Neural progenitor cell (in vitro differentiated cells): Measurements from ENCODE around the gene PPL. TPM values are rescaled to one million over a fixed set of nuclear protein-coding genes. Genes with fewer than 3 reads are reported as not detected.
A peak's percentile ranks its signal among the peaks of the same experiment; 100 is the strongest.

ENCODE experiments used
- DNase-seq: peaks from one replicate; pipeline ENCODE4 v3.0.0-alpha.2; 2016; ENCODE audit warnings: low spot score
- H2AFZ ChIP-seq: fragments of 200-600 bp; sonication (generic); replicated peaks from 2 replicates; pipeline ENCODE4 v1.6.1; 2016; ENCODE audit warnings: antibody characterized with exemption
- H3F3A ChIP-seq: fragments of 200-600 bp; sonication (generic); 2 replicates; pipeline ENCODE4 v1.6.1; 2016; ENCODE audit warnings: antibody characterized with exemption, low read depth
- H3K27ac ChIP-seq: fragments of 200-600 bp; sonication (generic); 2 replicates; pipeline ENCODE4 v1.5.1; 2016; ENCODE audit warnings: mild to moderate bottlenecking
- H3K27me3 ChIP-seq: fragments of 200-600 bp; sonication (generic); 2 replicates; pipeline ENCODE4 v1.6.1; 2016; ENCODE audit warnings: mild to moderate bottlenecking, moderate library complexity
- H3K36me3 ChIP-seq: fragments of 200-600 bp; sonication (generic); 2 replicates; pipeline ENCODE4 v1.5.1; 2016
- H3K4me1 ChIP-seq: fragments of 200-600 bp; sonication (generic); 2 replicates; pipeline ENCODE4 v1.6.1; 2016; ENCODE audit warnings: mixed run types
- H3K4me2 ChIP-seq: fragments of 200-600 bp; sonication (generic); 2 replicates; pipeline ENCODE4 v1.6.1; 2016
- H3K4me3 ChIP-seq: fragments of 200-600 bp; sonication (generic); 2 replicates; pipeline ENCODE4 v1.5.1; 2016
- H3K79me2 ChIP-seq: fragments of 200-600 bp; sonication (generic); 2 replicates; pipeline ENCODE4 v1.6.1; 2016; ENCODE audit warnings: low read depth
- H3K9ac ChIP-seq: fragments of 200-600 bp; sonication (generic); 2 replicates; pipeline ENCODE4 v1.6.1; 2016
- H3K9me3 ChIP-seq: fragments of 200-600 bp; sonication (generic); 2 replicates; pipeline ENCODE4 v1.5.1; 2016; ENCODE audit warnings: low read depth
- H4K20me1 ChIP-seq: fragments of 200-600 bp; sonication (generic); 2 replicates; pipeline ENCODE4 v1.6.1; 2016; ENCODE audit warnings: low read depth
- H3K27ac Mint-ChIP-seq: 3 replicates; pipeline ENCODE4 v1.8.0; 2021; ENCODE audit warnings: mixed read lengths
- H3K27me3 Mint-ChIP-seq: 2 replicates; pipeline ENCODE4 v1.8.0; 2022; ENCODE audit warnings: low read depth, mild to moderate bottlenecking, inconsistent platforms, moderate library complexity, mixed read lengths; ENCODE audit not compliant: insufficient read depth
- H3K36me3 Mint-ChIP-seq: 3 replicates; pipeline ENCODE4 v1.8.0; 2021; ENCODE audit warnings: mixed read lengths
- H3K4me1 Mint-ChIP-seq: 3 replicates; pipeline ENCODE4 v1.8.0; 2021; ENCODE audit warnings: mixed read lengths
- H3K4me3 Mint-ChIP-seq: 3 replicates; pipeline ENCODE4 v1.8.0; 2021; ENCODE audit warnings: mild to moderate bottlenecking, moderate library complexity, mixed read lengths
- H3K9me3 Mint-ChIP-seq: 3 replicates; pipeline ENCODE4 v1.8.0; 2020; ENCODE audit warnings: mixed read lengths
- EZH2 ChIP-seq: fragments of 200-600 bp; sonication (generic); IDR thresholded peaks from 2 replicates; pipeline ENCODE4 v1.6.1; 2017; ENCODE audit warnings: antibody characterized with exemption, mild to moderate bottlenecking, moderate library complexity
- EZH2phosphoT487 ChIP-seq: fragments of 200-600 bp; sonication (generic); IDR thresholded peaks from 2 replicates; pipeline ENCODE4 v1.6.1; 2017; ENCODE audit warnings: antibody characterized with exemption
- total RNA-seq: library from RNA; depleted of rRNA; stranded (reverse); fragments of >200 nt; gene quantifications from 2 replicates; pipeline ENCODE4 v1.2.3, GENCODE V29; 2015; ENCODE audit warnings: low replicate concordance
- TF ChIP-seq, protein P1 (sequence below): fragments of 200-600 bp; sonication (generic); IDR thresholded peaks from 2 replicates; pipeline ENCODE4 v1.5.1; 2017; ENCODE audit warnings: antibody characterized with exemption, mild to moderate bottlenecking

The PPL gene
- total RNA-seq, 1 donor from 2014 or later: 1.0 TPM

DNA sequence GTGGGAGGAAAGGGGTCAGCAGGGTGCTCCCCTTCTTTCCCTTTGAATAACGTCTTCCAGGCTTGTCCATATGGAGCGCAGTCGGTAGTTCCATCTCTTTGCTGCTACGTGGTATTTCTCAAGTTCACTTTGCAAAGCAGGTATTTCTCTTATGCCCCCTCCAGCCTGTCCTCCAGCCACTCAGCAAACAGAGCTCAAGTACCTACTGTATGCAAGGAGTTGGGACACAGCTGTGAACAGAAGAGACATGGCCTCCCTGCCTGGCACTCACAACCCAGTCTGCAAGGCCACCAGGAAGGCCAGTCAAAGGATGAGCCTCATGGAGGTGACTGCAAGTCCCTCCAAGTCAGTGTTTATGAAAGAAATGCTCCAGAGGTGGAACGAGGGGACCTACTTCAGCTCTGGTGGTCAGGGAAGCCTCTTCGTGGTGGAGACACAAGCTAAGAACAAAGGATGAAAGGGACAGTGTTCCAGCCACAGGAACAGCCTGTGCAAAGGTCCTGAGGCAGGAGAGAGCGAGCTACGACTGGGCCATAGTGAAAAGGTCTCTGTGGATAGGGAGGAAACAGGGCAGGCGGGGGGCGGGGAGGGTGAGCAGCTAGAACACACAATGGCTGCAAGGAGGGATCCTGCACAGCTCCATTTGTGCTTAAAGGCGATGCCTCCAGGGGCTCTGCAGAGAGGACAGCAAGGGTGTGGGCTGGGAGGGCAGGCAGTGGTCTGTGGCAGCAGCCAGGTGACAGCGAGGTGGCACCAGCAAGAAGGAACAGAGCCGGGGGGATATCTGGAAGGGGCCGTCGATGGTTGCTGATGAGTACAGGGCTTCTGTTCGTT, 32.6 kb downstream of the PPL start:
- Mint-ChIP-seq H3K4me1 (no peaks in the 10 kb centered on the region), H3K9me3 (no peaks in the 10 kb centered on the region), H3K27ac (no peak overlapping the region), H3K4me3 (peak overlapping the region; percentile 19), H3K27me3 (peaks cover 3% of the 10 kb centered on the region), H3K36me3 (no peaks in the 10 kb centered on the region)
- DNase-seq: no peak
- Histone ChIP-seq H2AFZ (no peak overlapping the region), H3K9me3 (no peaks in the 10 kb centered on the region), H3K36me3 (no peaks in the 10 kb centered on the region), H3K4me1 (no peaks in the 10 kb centered on the region), H3K27ac (no peak overlapping the region), H3K9ac (no peak overlapping the region), H3K79me2 (no peaks in the 10 kb centered on the region), H3K4me2 (no peak overlapping the region), H3F3A (no peaks in the 10 kb centered on the region), H3K4me3 (no peak overlapping the region), H3K27me3 (no peaks in the 10 kb centered on the region), H4K20me1 (no peaks in the 10 kb centered on the region)
- TF ChIP-seq EZH2phosphoT487: no peak
- TF ChIP-seq EZH2: no peak
- TF ChIP-seq, protein P1, sequence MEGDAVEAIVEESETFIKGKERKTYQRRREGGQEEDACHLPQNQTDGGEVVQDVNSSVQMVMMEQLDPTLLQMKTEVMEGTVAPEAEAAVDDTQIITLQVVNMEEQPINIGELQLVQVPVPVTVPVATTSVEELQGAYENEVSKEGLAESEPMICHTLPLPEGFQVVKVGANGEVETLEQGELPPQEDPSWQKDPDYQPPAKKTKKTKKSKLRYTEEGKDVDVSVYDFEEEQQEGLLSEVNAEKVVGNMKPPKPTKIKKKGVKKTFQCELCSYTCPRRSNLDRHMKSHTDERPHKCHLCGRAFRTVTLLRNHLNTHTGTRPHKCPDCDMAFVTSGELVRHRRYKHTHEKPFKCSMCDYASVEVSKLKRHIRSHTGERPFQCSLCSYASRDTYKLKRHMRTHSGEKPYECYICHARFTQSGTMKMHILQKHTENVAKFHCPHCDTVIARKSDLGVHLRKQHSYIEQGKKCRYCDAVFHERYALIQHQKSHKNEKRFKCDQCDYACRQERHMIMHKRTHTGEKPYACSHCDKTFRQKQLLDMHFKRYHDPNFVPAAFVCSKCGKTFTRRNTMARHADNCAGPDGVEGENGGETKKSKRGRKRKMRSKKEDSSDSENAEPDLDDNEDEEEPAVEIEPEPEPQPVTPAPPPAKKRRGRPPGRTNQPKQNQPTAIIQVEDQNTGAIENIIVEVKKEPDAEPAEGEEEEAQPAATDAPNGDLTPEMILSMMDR: no peak

GRCh38 chr16:4902038-4902437, 34.9 kb downstream of the PPL start:
- H3K36me3 ChIP-seq: no peaks in the 10 kb centered on the region
- H3K4me1 ChIP-seq: no peaks in the 10 kb centered on the region
- TF ChIP-seq EZH2: no peak
- no peaks in the 10 kb centered on the region for H3K9me3 ChIP-seq
- Mint-ChIP-seq H3K27me3 (peaks cover 3% of the 10 kb centered on the region), H3K9me3 (peaks cover 2% of the 10 kb centered on the region), H3K4me1 (no peaks in the 10 kb centered on the region), H3K36me3 (no peaks in the 10 kb centered on the region), H3K27ac (no peak overlapping the region), H3K4me3 (no peak overlapping the region)
- no peak overlapping the region for H3K4me2 ChIP-seq
- H3K27ac ChIP-seq: no peak overlapping the region
- H4K20me1 ChIP-seq: no peaks in the 10 kb centered on the region
- no peak overlapping the region for H3K9ac ChIP-seq
- H2AFZ ChIP-seq: no peak overlapping the region
- no peaks in the 10 kb centered on the region for H3F3A ChIP-seq
- H3K27me3 ChIP-seq: no peaks in the 10 kb centered on the region
- DNase-seq: no peak
- no peaks in the 10 kb centered on the region for H3K79me2 ChIP-seq
- H3K4me3 ChIP-seq: no peak overlapping the region

GRCh38 chr16:4900750-4901149, 36.2 kb downstream of the PPL start:
- H3K4me2 ChIP-seq: no peak overlapping the region
- H3K27ac ChIP-seq: no peak overlapping the region
- no peak overlapping the region for H3K9ac ChIP-seq
- no peaks in the 10 kb centered on the region for H3K4me1 Mint-ChIP-seq
- H3K79me2 ChIP-seq: no peaks in the 10 kb centered on the region
- H3K4me3 Mint-ChIP-seq: no peak overlapping the region
- H4K20me1 ChIP-seq: no peaks in the 10 kb centered on the region
- no peak overlapping the region for H2AFZ ChIP-seq
- H3K4me3 ChIP-seq: no peak overlapping the region
- no peaks in the 10 kb centered on the region for H3K9me3 ChIP-seq
- no peak overlapping the region for H3K27ac Mint-ChIP-seq
- no peaks in the 10 kb centered on the region for H3K4me1 ChIP-seq
- DNase-seq: no peak
- TF ChIP-seq, protein P1: no peak
- TF ChIP-seq EZH2phosphoT487 (no peak), EZH2 (no peak)
- no peaks in the 10 kb centered on the region for H3K36me3 Mint-ChIP-seq
- no peaks in the 10 kb centered on the region for H3F3A ChIP-seq
- H3K27me3 ChIP-seq: no peaks in the 10 kb centered on the region
- H3K27me3 Mint-ChIP-seq: peaks cover 3% of the 10 kb centered on the region
- H3K9me3 Mint-ChIP-seq: peaks cover 2% of the 10 kb centered on the region
- H3K36me3 ChIP-seq: no peaks in the 10 kb centered on the region

GRCh38 chr16:4900036-4900435, 36.9 kb downstream of the PPL start:
- Mint-ChIP-seq H3K4me3 (no peak overlapping the region), H3K9me3 (peaks cover 2% of the 10 kb centered on the region), H3K27me3 (peaks cover 3% of the 10 kb centered on the region), H3K4me1 (no peaks in the 10 kb centered on the region), H3K36me3 (no peaks in the 10 kb centered on the region), H3K27ac (no peak overlapping the region)
- Histone ChIP-seq H3K9ac (no peak overlapping the region), H3K79me2 (no peaks in the 10 kb centered on the region), H3K4me2 (no peak overlapping the region), H3K9me3 (no peaks in the 10 kb centered on the region), H3K36me3 (no peaks in the 10 kb centered on the region), H3F3A (no peaks in the 10 kb centered on the region), H2AFZ (no peak overlapping the region), H3K27me3 (no peaks in the 10 kb centered on the region), H3K27ac (no peak overlapping the region), H3K4me3 (no peak overlapping the region), H4K20me1 (no peaks in the 10 kb centered on the region), H3K4me1 (no peaks in the 10 kb centered on the region)
- no peak for DNase-seq
- TF ChIP-seq EZH2: no peak
- no peak for TF ChIP-seq EZH2phosphoT487
- TF ChIP-seq, protein P1: no peak
